Measurements from ENCODE around the gene C14orf93.
"Not testable (repeated sequence)": the region's sequence is repeated elsewhere in the genome, so short reads cannot be mapped to it uniquely, and the experiment has no call there.

The C14orf93 gene

GRCh38 chr14:22974530-22975313, 35.2 kb downstream of the C14orf93 start:
- DNase-seq (ENCODE audit: low read depth, low spot score), result no peak

DNA sequence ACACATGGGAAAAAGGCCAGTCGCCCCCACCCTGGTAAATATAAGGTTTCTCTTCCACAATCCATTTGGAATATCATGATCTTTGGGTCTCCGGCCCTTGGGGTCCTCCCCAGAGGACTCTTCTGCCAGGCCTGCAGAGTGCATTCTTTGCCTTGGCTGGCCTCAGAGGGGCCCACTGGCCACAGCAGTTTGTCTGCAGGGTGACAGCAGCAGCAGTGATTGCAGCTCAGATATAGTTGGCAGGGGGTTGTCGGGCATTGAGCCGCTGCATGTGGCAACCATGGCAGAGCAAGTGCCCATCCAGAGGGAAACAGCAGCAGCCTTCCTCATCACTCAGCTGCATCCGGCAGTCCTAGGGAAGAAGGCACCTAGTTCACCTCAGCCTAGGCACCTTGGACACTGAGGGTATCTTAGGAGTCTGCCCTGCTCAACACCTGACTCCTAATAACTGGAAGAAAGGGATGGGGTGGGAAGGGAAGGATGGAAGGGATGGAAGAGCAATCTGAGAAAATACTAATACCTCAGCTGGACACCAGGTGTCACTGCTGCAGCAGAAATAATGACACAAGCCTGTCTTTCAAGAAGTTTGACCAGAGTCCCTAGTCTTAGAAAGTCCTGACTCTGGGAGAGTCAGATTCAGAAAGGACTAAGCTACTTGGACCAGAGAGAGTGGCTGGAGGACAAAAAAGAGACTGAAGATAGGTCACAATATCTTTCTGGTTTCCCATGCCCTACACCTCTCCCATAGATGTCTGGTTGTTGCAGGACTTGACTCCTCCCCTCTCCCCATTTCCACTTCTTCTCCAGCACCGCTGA, 36.5 kb downstream of the C14orf93 start:
- no peak for DNase-seq (ENCODE audit: low read depth, low spot score)

GRCh38 chr14:22972313-22972930, 37.5 kb downstream of the C14orf93 start:
- DNase-seq (ENCODE audit: low read depth, low spot score), result no peak

- no peak for DNase-seq (ENCODE audit: low read depth, low spot score)
These were observed 38.8 kb downstream of the C14orf93 start for GRCh38 chr14:22971152-22971551.

DNA sequence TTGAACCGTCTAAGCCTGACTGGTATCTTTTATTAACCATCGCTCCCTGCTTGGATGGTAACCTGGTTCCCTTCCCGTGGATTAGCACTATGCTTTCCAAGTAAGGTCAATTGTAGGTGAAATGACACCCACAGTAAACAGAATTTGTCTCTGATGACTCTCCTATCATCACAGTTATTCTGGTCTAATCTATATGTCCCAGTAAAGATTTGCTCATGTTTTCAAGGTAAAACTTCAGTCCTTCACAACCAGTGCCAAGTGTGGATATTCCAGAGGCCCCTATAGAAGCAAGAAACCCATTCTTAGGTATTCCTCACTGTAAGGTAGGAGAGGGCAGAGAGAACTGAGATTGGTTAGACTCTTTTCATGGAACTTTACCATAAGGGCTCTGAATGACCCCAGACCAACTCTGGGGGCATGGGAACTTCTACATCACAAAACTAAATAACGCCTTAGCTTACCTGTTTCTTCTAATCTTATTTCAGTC, 43.1 kb downstream of the C14orf93 start:
- no peak for DNase-seq (ENCODE audit: low read depth, low spot score)

DNA sequence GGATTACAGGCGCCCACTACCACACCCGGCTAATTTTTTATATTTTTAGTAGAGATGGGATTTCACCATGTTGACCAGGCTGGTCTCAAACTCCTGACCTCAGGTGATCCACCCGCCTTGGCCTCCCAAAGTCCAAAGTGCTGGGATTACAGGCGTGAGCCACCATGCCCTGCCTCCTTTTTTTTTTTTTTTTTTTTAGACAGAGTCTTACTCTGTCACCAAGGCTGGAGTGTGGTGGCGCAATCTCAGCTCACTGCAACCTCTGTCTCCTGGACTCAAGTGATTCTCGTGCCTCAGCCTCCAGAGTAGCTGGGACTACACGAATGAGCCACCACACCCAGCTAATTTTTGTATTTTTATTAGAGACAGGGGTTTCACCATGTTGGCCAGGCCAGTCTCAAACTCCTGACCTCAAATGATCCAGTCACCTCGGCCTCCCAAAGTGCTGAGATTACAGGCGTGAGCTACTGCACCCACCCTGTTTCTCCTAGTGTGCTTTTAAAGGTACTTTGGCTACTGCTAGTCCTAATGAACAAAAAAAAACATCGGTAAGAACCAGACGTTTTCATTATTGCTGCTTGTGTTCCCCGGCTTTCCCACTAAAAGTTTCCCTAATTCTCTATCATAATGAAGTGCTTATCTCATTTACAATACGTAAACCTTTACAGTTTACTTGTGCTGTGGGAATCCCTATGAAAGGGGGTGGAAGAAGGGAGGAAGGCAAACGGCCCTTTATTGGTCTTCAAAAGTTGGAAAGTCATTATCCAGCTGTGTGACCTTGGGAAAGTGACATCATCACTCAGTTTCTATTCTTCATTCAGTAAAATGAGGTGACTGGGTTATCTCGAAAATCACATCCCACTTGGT, 43.8 kb downstream of the C14orf93 start:
- DNase-seq (ENCODE audit: low read depth, low spot score), result not testable (repeated sequence)

DNA sequence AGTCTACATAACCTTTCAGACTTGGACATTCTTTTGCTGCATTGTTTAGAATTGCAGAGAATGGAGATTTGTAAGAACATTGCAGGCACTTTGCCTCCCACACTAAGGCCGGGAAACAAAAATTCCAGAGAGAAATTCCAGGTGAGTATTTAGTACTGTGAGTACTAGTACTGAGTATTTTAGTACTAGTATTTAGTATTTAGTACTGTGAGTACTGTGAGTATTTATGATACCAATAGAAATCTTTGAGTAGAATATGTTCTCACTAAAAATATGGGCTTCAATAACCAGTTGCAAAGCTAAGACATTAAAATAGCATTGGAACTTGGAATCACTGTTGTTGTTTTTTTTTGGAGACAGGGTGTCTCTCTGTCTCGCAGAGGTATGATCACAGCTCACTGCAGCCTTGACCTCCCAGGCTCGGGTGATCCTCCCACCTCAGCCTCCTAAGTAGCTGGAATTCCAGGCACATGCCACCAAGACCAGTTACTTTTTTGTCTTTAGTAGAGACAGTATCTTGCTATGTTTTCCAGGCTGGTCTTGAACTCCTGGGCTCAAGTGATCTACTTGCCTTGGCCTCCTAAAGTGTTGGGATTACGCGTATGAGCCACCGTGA, 47.8 kb downstream of the C14orf93 start:
- DNase-seq (ENCODE audit: low read depth, low spot score), result no peak

- no peak for DNase-seq (ENCODE audit: low read depth, low spot score)
These were observed 54.0 kb downstream of the C14orf93 start for GRCh38 chr14:22955702-22956569.

DNA sequence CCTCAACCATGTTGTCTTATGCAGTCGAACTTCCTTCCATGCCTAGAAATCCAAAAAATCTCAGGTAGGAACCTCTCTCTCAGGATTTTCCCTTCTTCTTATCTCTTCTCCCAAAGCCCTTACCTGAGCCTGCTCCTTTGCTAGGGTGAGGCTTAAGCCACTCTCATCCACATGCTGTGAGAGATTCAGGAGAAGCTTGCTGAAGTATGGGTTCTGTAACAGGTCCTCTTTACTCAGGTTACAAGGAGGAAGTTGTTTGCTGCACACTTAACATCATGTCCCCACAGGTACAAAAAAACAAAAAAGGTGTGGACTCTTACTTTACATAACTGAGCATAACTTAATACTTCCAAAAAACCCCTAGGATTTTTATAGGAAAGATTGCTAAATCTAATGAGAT, 57.5 kb downstream of the C14orf93 start:
- DNase-seq (ENCODE audit: low read depth, low spot score), result no peak

GRCh38 chr14:22951795-22952194, 58.1 kb downstream of the C14orf93 start:
- not testable (repeated sequence) for DNase-seq (ENCODE audit: low read depth, low spot score)

DNA sequence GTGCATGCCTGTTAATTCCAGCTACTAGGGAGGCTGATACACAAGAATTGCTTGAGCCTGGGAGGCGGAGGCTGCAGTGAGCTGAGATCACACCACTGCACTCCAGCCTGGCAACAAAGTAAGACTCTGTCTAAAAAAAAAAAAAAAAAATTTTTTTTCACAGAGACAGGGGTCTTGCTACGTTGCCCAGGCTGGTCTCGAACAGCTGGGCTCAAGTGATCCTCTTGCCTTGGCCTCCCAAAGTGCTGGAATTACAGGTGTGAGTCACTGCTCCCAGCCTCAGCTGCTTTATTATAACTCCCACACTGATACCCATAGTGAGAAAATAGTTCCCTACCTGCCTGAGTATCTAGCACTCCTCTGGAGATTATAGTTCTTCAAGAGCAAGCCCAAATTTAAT, 64.3 kb downstream of the C14orf93 start:
- DNase-seq (ENCODE audit: low read depth, low spot score), result no peak

DNA sequence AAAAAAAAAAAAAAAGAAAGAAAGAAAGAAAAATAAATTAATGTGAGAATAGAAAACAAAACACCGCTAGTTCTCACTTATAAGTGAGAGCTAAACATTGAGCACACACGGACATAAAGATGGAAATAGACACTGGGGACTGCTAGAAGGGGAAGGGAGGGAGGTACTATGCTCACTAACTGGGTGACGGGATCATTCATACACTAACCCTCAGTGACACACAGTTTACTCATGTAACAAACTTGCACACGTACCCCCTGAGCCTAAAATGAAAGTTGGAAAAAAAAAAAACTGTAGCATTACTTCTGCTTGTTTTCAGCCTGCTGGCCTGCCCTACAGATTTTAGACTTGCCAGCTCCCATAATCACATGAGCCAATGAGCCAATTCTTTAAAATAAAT, 70.3 kb downstream of the C14orf93 start:
- DNase-seq (ENCODE audit: low read depth, low spot score), result no peak
